ENCODE results near the gene ZDHHC1.
"Not testable (repeated sequence)": the region's sequence is repeated elsewhere in the genome, so short reads cannot be mapped to it uniquely, and the experiment has no call there.

Gene ZDHHC1

DNA sequence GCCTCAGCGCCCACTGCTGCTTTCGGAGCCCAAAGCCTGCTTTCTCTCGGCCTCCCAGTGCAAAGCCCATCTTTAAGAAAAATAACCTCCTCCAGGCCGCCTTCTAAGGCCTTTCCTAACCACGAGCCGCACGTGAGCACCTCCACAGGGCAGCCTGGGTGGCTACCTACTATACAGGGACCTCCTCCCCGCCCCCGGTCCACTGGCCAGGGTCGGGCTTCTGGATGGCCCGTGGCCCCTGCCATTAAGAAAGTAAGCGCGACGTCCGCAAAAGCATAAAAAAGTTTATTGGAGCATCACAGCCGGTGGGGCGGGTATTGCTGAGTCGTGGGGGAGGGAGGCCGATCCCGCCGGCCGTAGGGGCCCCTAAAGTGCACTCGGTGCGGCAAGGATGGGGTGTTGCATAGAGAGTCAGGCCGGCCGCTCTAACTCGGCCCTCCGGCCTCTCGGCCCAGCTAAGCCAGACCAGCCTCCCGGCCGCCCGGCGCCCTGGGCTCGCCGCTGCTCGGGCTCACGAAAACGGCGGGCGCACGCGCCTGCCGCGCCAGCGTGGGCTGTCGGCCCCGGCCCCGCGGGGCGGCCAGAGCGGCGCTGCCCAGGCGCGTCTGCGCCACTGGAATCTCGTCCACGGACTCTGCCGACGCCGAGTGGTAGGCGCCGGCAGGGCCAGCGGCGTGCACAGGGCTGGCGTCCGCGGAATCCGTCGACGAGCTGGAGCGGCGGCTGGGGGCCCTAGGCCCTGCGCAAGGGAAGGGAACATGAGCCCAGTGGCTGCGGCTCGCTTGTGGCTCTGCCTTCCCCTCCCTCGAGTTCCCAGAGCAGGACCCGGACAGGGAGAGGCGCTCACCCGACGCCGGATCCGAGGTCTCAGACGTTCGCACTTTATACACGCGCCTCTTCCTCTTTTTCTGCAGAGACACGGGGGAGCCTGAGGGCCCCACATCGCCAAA lies 21.8 kb downstream of the ZDHHC1 start:
- no peak for DNase-seq (ENCODE audit: low spot score)

DNA sequence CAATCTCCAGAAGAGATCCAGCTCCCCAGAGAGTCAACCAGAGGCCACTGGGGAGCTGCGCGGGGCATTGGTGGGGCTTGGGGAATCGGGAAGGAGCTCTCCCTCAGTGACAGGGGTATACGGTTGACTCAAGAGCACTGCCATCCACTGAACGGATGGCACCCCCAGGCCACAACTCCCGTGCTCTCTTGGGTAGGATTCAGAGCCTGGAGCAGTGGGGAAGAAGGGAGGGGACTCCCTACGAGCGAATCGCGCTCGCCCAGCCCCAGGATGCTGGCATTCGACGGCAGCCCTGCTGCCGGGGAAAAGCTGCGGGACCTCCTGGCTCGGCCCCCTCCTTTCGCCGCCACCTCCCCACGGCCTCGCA lies 22.5 kb downstream of the ZDHHC1 start:
- no peak for DNase-seq (ENCODE audit: low spot score)

DNA sequence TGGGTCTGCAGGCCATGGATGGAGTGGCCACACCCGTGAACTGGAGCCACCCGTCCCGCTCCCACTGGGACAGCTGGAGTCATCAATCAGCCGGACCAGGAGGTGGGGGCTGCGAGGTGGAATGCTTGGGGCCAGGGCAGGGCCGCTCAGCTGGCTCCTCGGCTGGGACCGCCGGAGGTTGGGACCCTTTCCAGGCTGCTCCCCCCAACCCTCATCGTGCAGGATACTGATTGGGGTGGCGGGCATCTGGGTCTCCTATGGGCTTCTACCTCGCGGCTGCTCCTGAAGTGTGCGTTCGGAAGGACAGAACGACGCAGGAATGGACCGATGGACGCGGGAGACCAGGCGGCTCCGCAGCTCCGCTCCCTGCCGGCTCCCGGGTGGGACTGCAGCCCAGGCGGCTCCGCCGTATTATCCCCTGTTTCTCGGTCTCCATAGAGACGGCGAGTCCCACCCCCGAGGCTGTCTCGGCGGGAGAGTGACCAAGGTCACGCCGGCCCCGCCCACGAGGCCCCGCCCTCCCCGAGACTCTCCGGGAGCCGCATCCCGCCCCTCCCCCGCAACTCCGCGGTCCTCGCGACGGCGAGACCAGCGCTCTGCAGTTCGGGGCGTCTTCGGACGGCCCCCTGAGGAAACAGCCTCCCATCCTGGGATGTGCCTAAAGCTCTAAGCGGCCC lies 23.0 kb downstream of the ZDHHC1 start, which contains the start of gene TPPP3:
Gene TPPP3, minus strand, starts transcription at position 388 of the 677 bp plus-strand sequence. CDS start 2,387 bp downstream, outside the sequence.
- DNase-seq (ENCODE audit: low spot score), result peak; percentile 83

- DNase-seq (ENCODE audit: low spot score), result no peak
Observed at GRCh38 chr16:67392301-67393059, 23.8 kb downstream of the ZDHHC1 start.

DNA sequence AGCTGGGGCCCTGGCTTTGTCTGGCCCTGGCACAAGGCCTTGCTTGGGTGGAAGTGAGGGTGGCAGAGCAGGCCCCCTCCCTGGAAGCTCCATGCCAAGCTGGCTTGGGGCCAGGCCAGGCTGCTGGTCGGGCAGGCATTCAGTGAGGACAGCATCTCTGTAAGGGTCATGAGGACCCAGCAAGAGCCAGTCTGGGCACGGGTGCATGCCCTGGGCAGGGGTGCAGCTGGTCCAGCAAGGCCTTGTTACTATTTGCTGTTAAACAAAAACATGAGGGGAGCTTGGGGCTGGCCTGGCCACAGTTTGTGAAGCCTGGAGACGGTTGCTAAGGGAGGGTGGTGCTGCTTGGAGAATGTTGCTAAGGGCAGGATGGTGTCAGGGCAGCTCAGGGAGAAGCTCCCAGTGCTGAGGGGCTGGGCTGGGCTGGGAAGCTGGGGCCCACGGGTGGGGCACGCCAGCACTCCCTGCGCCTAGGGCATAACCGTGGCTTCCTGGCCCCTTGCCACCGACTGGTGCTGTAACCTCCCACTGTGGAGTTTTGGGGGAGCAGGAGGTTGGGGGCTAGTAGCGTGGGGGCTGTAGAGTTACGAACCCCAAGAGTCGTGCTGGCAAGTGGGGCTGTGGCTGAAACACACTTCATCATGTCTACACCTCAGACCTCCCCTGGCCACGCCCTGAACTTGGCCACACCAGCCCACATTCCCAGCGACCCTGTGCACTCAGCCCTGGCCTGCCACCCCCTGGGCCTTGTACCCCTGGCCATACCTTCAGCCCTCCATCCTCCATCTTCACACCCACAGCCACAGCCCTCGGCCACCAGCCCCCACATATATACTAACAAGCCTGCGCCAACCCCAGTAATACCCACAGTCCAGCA lies 24.6 kb downstream of the ZDHHC1 start:
- no peak for DNase-seq (ENCODE audit: low spot score)

DNA sequence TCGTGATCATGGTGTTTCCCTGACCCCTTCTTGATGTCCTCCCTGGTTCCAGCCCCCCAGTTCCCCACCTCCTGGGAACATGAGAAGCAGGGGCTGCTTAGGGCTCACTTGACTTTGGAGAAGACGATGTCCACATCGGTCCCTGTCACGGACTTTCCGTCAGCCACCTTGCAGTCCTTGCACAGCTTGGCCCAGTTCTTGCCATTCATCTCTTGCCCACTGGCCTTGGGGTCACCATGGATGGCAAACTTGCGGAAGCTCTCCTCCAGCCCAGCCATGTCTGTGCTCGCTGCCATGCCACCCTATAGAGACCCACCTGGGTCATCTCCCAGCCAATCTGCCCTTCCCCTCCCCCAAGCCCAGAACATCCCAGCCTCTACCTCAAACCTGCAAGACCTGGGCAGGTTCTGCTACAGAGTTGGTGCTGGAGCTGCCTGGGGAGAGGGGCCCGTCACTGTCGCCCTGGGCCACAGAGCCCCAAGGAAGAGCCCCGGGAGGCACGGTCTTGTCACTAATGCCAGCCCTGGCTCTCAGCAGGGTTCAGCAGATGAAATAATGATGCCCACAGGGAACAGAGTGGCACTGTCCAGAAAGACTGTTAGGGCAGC lies 25.4 kb downstream of the ZDHHC1 start:
- DNase-seq (ENCODE audit: low spot score), result no peak

DNA sequence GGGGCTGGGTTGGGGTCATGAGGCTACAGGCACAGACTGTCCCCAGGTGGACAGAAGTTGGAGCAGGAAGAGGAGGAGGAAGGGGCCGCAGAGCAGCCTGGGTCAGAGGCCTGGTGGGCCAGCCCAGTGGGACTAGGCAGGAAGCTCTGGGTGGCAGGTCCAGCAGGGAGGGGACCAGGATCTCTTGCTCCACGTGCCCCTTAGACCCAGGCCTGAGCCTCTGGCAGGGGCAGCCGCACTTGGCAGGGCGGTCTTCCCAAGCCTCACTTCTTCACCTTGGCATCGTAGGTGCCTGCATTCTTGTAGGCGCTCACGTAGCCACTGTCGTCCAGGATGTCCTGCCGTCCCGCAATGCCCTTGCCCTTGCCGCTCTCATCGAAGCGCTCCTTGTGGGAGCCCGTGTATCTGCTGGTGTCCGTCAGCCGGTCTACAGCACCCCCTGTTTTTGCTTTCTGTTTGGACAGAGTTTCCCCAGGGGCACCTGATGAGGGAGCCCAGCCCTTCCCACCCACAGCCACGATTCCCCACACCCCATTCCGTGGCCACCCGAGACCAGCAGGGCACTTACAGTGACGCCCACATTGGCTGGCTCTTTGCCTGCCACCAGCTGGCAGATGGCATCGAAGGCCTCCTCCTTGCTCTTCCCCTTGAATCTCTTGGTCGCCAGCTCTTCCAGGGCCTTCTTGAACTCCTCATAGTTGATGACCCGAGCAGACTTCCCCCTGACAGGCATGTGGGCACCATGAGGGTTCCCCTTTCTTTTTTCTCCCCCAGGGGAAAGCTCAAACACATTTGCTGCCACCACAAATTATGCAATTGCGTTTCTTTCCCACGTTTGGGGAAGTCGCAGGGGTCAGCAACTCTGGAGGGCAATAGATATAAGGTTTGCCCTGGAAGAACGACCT lies 26.1 kb downstream of the ZDHHC1 start:
- DNase-seq (ENCODE audit: low spot score), result no peak

DNA sequence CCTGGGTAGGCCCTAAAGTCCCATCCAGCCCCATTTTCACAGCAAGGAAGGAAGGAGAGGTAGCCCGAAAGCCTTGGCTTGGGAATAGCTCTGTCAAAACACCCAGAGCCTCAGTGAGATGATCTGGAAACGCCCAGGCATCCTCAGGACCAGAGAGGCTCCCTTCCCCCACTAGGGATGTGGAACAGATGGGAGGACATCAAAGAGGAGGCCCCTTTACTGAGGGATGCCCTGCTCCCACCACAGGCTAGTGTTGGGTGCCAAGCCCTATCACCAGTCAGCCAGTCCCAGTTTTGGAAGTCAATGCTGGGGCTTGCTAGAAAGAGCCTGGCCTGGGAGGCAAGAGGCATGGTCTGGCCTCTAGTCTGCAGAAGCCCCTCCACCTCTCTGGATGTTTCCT lies 27.7 kb downstream of the ZDHHC1 start:
- no peak for DNase-seq (ENCODE audit: low spot score)

GRCh38 chr16:67388191-67388590 lies 28.1 kb downstream of the ZDHHC1 start:
- DNase-seq (ENCODE audit: low spot score), result no peak

DNA sequence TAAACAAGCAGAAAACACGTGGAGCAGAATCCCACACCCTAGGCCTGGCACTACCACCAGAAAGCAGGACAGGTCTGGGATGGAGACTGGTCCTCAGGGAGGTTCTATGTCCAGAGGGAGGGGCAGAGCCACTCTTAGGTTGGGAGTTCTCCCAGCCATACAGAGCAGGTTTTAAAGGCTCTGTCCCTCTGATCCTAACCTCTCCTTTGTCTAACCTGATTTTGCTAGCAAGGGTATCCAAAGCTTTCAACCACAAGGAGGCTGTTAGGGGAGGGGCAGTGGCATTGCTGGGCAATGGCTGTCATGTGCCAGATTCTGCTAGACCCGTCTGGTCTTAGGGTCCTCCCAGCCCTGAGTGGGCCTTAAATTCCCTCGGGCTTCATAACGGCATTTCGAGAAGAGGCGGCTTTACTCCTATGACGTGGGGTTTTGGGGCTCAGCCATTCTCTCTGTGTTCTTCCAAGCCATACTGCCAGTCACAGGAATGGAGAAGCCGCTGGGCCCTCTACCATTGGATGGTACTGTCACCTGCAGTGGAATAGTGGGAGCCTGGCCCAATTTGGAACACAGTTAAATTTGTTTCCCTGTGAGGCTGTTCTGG lies 28.7 kb downstream of the ZDHHC1 start:
- DNase-seq (ENCODE audit: low spot score), result no peak

GRCh38 chr16:67386861-67387455 lies 29.3 kb downstream of the ZDHHC1 start:
- no peak for DNase-seq (ENCODE audit: low spot score)

DNA sequence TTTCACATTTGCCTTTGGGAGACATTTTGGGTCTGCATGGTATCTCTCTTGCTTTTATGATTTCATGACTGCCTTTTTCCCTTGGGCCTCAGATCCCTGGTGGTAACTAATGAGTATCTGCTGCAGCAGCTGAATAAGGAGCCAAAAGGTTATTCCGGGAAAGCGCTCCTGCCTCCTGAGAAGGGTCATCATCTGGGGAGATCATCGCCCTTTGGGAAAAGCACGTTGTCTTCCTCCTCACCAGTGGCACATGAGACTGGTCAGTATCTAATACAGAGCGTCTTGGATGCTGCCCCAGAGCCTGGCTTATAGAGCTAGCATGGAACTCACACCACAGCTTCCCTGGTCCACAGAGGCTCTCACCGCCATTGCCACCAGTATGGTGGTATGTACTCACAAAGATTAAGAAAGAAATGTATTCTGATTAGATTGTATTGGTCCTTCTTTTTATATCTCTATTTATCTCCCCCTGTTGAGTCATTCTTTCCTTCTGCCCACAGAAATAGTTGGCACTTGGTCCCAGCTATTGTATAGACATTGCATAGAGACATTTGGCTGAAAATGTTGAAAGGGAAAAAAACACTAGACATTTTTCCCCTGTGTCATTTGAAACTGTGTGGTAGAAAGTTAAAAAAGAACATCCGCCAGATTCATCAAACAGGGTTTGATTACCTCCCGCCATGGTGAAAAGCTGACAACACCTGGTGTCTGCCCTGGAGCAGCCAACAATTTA lies 31.3 kb downstream of the ZDHHC1 start:
- DNase-seq (ENCODE audit: low spot score), result no peak

DNA sequence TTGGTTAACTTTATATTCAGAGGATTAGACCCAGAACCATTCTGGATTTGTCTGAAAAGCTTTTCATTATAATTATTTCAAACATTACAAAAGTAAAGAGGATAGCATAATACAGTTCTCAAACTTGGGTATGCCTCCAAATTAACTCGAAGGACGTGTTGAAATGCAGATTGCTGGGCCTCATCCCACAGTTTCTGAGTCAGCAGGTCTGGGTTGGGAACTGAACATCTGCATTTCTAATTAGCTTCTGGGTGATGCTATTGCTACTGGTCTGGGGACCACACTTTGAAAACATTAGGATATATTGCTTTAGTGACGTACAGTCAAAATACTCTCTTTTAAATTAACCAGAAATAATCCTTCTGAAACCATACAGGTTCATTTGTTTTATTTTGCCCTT lies 33.0 kb downstream of the ZDHHC1 start:
- DNase-seq (ENCODE audit: low spot score), result no peak

DNA sequence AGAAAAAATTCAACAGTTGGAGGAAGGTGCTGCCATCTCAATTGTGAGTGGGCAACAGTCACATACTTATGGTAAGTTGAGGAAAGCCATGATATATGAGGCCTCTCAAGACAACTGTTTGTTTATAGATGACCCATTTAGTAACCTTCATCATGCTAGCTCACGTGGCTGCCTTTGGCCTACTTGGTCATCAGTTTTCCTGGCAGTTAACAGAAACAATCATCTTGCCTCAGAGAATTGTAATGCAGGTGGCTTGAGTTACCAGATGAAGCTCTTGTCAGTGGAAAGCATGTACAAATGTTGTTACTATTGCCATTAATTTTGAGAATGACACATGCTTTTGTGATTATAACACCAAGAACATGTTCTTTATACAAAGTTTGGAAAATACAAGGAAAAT lies 37.6 kb downstream of the ZDHHC1 start:
- no peak for DNase-seq (ENCODE audit: low spot score)

DNA sequence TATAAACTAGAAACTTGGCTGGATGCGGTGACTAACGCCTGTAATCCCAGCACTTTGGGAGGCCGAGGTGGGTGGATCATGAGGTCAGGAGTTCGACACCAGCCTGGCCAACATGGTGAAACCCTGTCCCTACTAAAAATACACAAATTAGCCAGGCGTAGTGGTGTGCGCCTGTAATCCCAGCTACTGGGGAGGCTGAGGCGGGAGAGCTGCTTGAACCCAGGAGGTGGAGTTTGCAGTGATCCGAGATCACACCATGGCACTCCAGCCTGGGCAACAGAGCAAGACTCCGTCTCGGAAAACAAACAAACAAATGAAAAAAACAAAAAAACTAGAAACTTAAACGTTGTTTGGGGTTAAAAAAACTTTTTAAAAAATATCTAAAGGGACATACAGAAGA lies 40.3 kb downstream of the ZDHHC1 start:
- DNase-seq (ENCODE audit: low spot score), result not testable (repeated sequence)

- DNase-seq (ENCODE audit: low spot score), result no peak
Observed at GRCh38 chr16:67372664-67373063, 43.6 kb downstream of the ZDHHC1 start.

- DNase-seq (ENCODE audit: low spot score), result no peak
Observed at GRCh38 chr16:67370661-67371060, 45.6 kb downstream of the ZDHHC1 start.

GRCh38 chr16:67364600-67365235 lies 51.6 kb downstream of the ZDHHC1 start:
- peak; percentile 40 for DNase-seq (ENCODE audit: low spot score)
